GM19099 (cell line): ENCODE results near the gene RERG.

ENCODE experiments used
- POLR2A ChIP-seq: IDR thresholded peaks from 3 replicates; pipeline ENCODE4 v1.6.1; 2011; ENCODE audit warnings: low read depth; ENCODE audit not compliant: insufficient read length; ENCODE audit errors: extremely low read depth

Gene RERG

GRCh38 chr12:15059123-15059522 is 162.1 kb downstream of the RERG start:
- TF ChIP-seq POLR2A = no peak
